Activated CD4-positive, alpha-beta T cell treated with anti-CD3 and anti-CD28 coated beads for 36 hours (primary cell): ENCODE data around the gene TRAK1. TPM values are rescaled to one million over a fixed set of nuclear protein-coding genes. Genes with fewer than 3 reads are reported as not detected.
A peak's percentile ranks its signal among the peaks of the same experiment; 100 is the strongest.

ENCODE experiments used
- ATAC-seq: fragments of 200-7000 bp; cut with Tn5 transposase; one replicate; pipeline ENCODE4 v1.10.0; 2021; ENCODE audit warnings: mild to moderate bottlenecking, moderate library complexity
- CTCF ChIA-PET: fragments of 350-600 bp; sonication (Branson Sonifier 250); formaldehyde crosslinking; loops from one replicate; lab custom pipeline; 2021; ENCODE audit warnings: antibody characterized with exemption; lab: Charles Lee
- POLR2A ChIA-PET: fragments of 350-600 bp; sonication (Branson Sonifier 250); formaldehyde crosslinking; loops from one replicate; lab custom pipeline; 2021; ENCODE audit warnings: antibody characterized with exemption, inconsistent platforms; lab: Charles Lee
- DNase-seq: peaks from one replicate; pipeline ENCODE4 v3.0.0-alpha.2; 2020
- H3K27ac Mint-ChIP-seq: one replicate; pipeline ENCODE4 v1.8.0; 2021; ENCODE audit warnings: mixed read lengths
- H3K27me3 Mint-ChIP-seq: one replicate; pipeline ENCODE4 v1.8.0; 2021; ENCODE audit warnings: mixed read lengths
- H3K36me3 Mint-ChIP-seq: one replicate; pipeline ENCODE4 v1.8.0; 2021; ENCODE audit warnings: low read depth, mixed read lengths
- H3K4me1 Mint-ChIP-seq: one replicate; pipeline ENCODE4 v1.8.0; 2021; ENCODE audit warnings: mixed read lengths
- H3K4me3 Mint-ChIP-seq: one replicate; pipeline ENCODE4 v1.8.0; 2021; ENCODE audit warnings: mild to moderate bottlenecking, moderate library complexity, mixed read lengths
- H3K9me3 Mint-ChIP-seq: one replicate; pipeline ENCODE4 v1.8.0; 2021; ENCODE audit warnings: low read depth, mixed read lengths
- intact Hi-C, 2 experiments: fragments of 100-400 bp; cut with DNase I in 1 of 2; cut with micrococcal nuclease in 1 of 2; formaldehyde crosslinking; loops; one replicate each; pipeline versions ENCODE4 v1.14.2 to v1.15.1; 2022 to 2024; cut with DNase I, micrococcal nuclease
- total RNA-seq, 2 experiments: library from RNA; stranded (reverse); gene quantifications; one replicate each; pipeline ENCODE4 v1.2.3, GENCODE V29; 2021

TRAK1 gene
- total RNA-seq, 2 experiments from 2014 or later: 22.4 to 23.6 TPM

GRCh38 chr3:42174679-42175385 lies 83.7 kb downstream of the TRAK1 start:
- Mint-ChIP-seq H3K9me3 (no peaks in the 10 kb centered on the region), H3K4me1 (peaks cover 23% of the 10 kb centered on the region), H3K27ac (no peak overlapping the region), H3K36me3 (peaks cover 8% of the 10 kb centered on the region), H3K27me3 (no peaks in the 10 kb centered on the region), H3K4me3 (no peak overlapping the region)
- POLR2A ChIA-PET: no interaction called here
- intact Hi-C loops: no loop called here
- no peak for DNase-seq
- CTCF ChIA-PET: interaction anchor here (3.8 kb wide), 1 partner anchor 17 kb away, joined by 13 read pairs; no protein-coding TSS in a partner anchor
- ATAC-seq: no peak

GRCh38 chr3:42175386-42176240 lies 84.5 kb downstream of the TRAK1 start:
- Mint-ChIP-seq H3K9me3 (no peaks in the 10 kb centered on the region), H3K27ac (no peak overlapping the region), H3K27me3 (no peaks in the 10 kb centered on the region), H3K4me1 (peaks cover 23% of the 10 kb centered on the region), H3K4me3 (no peak overlapping the region), H3K36me3 (peaks cover 8% of the 10 kb centered on the region)
- intact Hi-C loops: no loop called here
- ChIA-PET CTCF (interaction anchor here (3.8 kb wide), 1 partner anchor 16 kb away, joined by 13 read pairs; no protein-coding TSS in a partner anchor), POLR2A (no interaction called here)
- DNase-seq: no peak
- ATAC-seq: no peak

- intact Hi-C loops: no loop called here
- Mint-ChIP-seq H3K27me3 (no peaks in the 10 kb centered on the region), H3K4me1 (peaks cover 23% of the 10 kb centered on the region), H3K4me3 (no peak overlapping the region), H3K36me3 (peaks cover 8% of the 10 kb centered on the region), H3K27ac (no peak overlapping the region), H3K9me3 (no peaks in the 10 kb centered on the region)
- ATAC-seq (no peak), DNase-seq (no peak)
- ChIA-PET POLR2A (no interaction called here), CTCF (interaction anchor here (1.2 to 3.8 kb wide), 2 partner anchors 10 to 15 kb away, joined by 4 to 13 read pairs; no protein-coding TSS in a partner anchor)
Measured at GRCh38 chr3:42176242-42177034, 85.3 kb downstream of the TRAK1 start.

GRCh38 chr3:42177068-42177800 lies 86.1 kb downstream of the TRAK1 start:
- Mint-ChIP-seq H3K9me3 (no peaks in the 10 kb centered on the region), H3K27me3 (no peaks in the 10 kb centered on the region), H3K4me1 (peaks cover 20% of the 10 kb centered on the region), H3K4me3 (no peak overlapping the region), H3K36me3 (peaks cover 8% of the 10 kb centered on the region), H3K27ac (no peak overlapping the region)
- no peak for DNase-seq
- CTCF ChIA-PET: interaction anchor here (1.2 to 5.6 kb wide), 3 partner anchors 9 to 14 kb away, joined by 4 to 35 read pairs (median 13); no protein-coding TSS in a partner anchor
- no peak for ATAC-seq
- POLR2A ChIA-PET: no interaction called here
- intact Hi-C loops: no loop called here

GRCh38 chr3:42177801-42178150 lies 86.6 kb downstream of the TRAK1 start:
- ATAC-seq: no peak
- no peak overlapping the region for H3K27ac Mint-ChIP-seq
- H3K4me1 Mint-ChIP-seq: peaks cover 16% of the 10 kb centered on the region
- CTCF ChIA-PET: interaction anchor here (0.7 to 5.6 kb wide), 3 partner anchors 8 to 291 kb away, joined by 3 to 35 read pairs (median 4); no protein-coding TSS in a partner anchor
- DNase-seq: no peak
- intact Hi-C loops: no loop called here
- H3K27me3 Mint-ChIP-seq: no peaks in the 10 kb centered on the region
- H3K36me3 Mint-ChIP-seq: peaks cover 8% of the 10 kb centered on the region
- no peaks in the 10 kb centered on the region for H3K9me3 Mint-ChIP-seq
- POLR2A ChIA-PET: no interaction called here
- no peak overlapping the region for H3K4me3 Mint-ChIP-seq

GRCh38 chr3:42179110-42179725 lies 88.1 kb downstream of the TRAK1 start:
- Mint-ChIP-seq H3K27me3 (no peaks in the 10 kb centered on the region), H3K4me3 (no peak overlapping the region), H3K27ac (peak overlapping the region; percentile 12), H3K9me3 (no peaks in the 10 kb centered on the region), H3K4me1 (peaks cover 9% of the 10 kb centered on the region), H3K36me3 (peaks cover 8% of the 10 kb centered on the region)
- intact Hi-C loops: no loop called here
- CTCF ChIA-PET: interaction anchor here (0.7 to 5.6 kb wide), 3 partner anchors 9 to 28 kb away, joined by 4 to 35 read pairs (median 5); no protein-coding TSS in a partner anchor
- DNase-seq (peak; percentile 30), ATAC-seq (peak; percentile 77)
- POLR2A ChIA-PET: no interaction called here

- Mint-ChIP-seq H3K4me1 (peaks cover 9% of the 10 kb centered on the region), H3K4me3 (no peak overlapping the region), H3K27me3 (no peaks in the 10 kb centered on the region), H3K9me3 (no peaks in the 10 kb centered on the region), H3K27ac (no peak overlapping the region), H3K36me3 (peaks cover 8% of the 10 kb centered on the region)
- ATAC-seq (no peak), DNase-seq (no peak)
- ChIA-PET POLR2A (no interaction called here), CTCF (interaction anchor here (1.3 to 5.6 kb wide), 2 partner anchors 9 to 11 kb away, joined by 4 to 35 read pairs; no protein-coding TSS in a partner anchor)
- intact Hi-C loops: no loop called here
Measured at GRCh38 chr3:42180901-42181300, 89.7 kb downstream of the TRAK1 start.

- H3K9me3 Mint-ChIP-seq: no peaks in the 10 kb centered on the region
- no peak for DNase-seq
- intact Hi-C loops: no loop called here
- peaks cover 9% of the 10 kb centered on the region for H3K4me1 Mint-ChIP-seq
- ChIA-PET POLR2A (interaction anchor here (0.6 kb wide), 1 partner anchor 442 kb away, joined by 4 read pairs; no protein-coding TSS in a partner anchor), CTCF (interaction anchor here (1.1 to 5.6 kb wide), 2 partner anchors 9 to 151 kb away, joined by 4 to 35 read pairs; no protein-coding TSS in a partner anchor)
- H3K27me3 Mint-ChIP-seq: no peaks in the 10 kb centered on the region
- H3K27ac Mint-ChIP-seq: no peak overlapping the region
- no peak overlapping the region for H3K4me3 Mint-ChIP-seq
- no peak for ATAC-seq
- H3K36me3 Mint-ChIP-seq: peaks cover 3% of the 10 kb centered on the region
Measured at GRCh38 chr3:42182555-42182954, 91.4 kb downstream of the TRAK1 start.

- DNase-seq (no peak), ATAC-seq (no peak)
- POLR2A ChIA-PET: no interaction called here
- no peak overlapping the region for H3K27ac Mint-ChIP-seq
- peaks cover 2% of the 10 kb centered on the region for H3K36me3 Mint-ChIP-seq
- peaks cover 7% of the 10 kb centered on the region for H3K4me1 Mint-ChIP-seq
- H3K27me3 Mint-ChIP-seq: no peaks in the 10 kb centered on the region
- CTCF ChIA-PET: interaction anchor here (1.0 to 1.7 kb wide), 2 partner anchors 64 to 85 kb away, joined by 3 to 4 read pairs; no protein-coding TSS in a partner anchor
- intact Hi-C loops: no loop called here
- H3K9me3 Mint-ChIP-seq: no peaks in the 10 kb centered on the region
- no peak overlapping the region for H3K4me3 Mint-ChIP-seq
Measured at GRCh38 chr3:42183991-42184632, 93.0 kb downstream of the TRAK1 start.
